ENCODE results near the gene STIL. TPM values are rescaled to one million over a fixed set of nuclear protein-coding genes. Genes with fewer than 3 reads are reported as not detected.
"Not testable (repeated sequence)": the region's sequence is repeated elsewhere in the genome, so short reads cannot be mapped to it uniquely, and the experiment has no call there.

The STIL gene
- 10.7 TPM for polyA plus RNA-seq (2012; ENCODE audit: missing spikeins)

GRCh38 chr1:47313915-47314664, at the start of gene STIL:
STIL (minus strand) TSS chr1:47314147; CDS start chr1:47310319, 3,828 bp downstream.
- peak; percentile 70 for TF ChIP-seq POLR2AphosphoS5 (IDR thresholded peaks at IDR 0.05; ENCODE audit: low read depth, low read length)
- TF ChIP-seq TAF1 (IDR thresholded peaks at IDR 0.05; ENCODE audit: borderline replicate concordance, low read depth, low read length), result peak; percentile 83; the same call in 1 of the 2 replicates
- peak; percentile 79 for TF ChIP-seq POLR2A (IDR thresholded peaks at IDR 0.05; ENCODE audit: low read depth, low read length)
- FAIRE-seq (peak; percentile 96), DNase-seq (ENCODE audit: insufficient read length) (peak; percentile 91)

- DNase-seq (ENCODE audit: insufficient read length) (no peak), FAIRE-seq (no peak)
- no peak for TF ChIP-seq POLR2AphosphoS5 (IDR thresholded peaks at IDR 0.05; ENCODE audit: low read depth, low read length)
- no peak for TF ChIP-seq POLR2A (IDR thresholded peaks at IDR 0.05; ENCODE audit: low read depth, low read length)
- TF ChIP-seq TAF1 (IDR thresholded peaks at IDR 0.05; ENCODE audit: borderline replicate concordance, low read depth, low read length), result no peak
Observed at GRCh38 chr1:47362828-47363227, 48.9 kb upstream of the STIL start.

- no peak for FAIRE-seq
- DNase-seq (ENCODE audit: insufficient read length), result no peak
- TF ChIP-seq POLR2A (IDR thresholded peaks at IDR 0.05; ENCODE audit: low read depth, low read length), result no peak
- no peak for TF ChIP-seq TAF1 (IDR thresholded peaks at IDR 0.05; ENCODE audit: borderline replicate concordance, low read depth, low read length)
- TF ChIP-seq POLR2AphosphoS5 (IDR thresholded peaks at IDR 0.05; ENCODE audit: low read depth, low read length), result no peak
Observed at GRCh38 chr1:47361380-47361779, 47.4 kb upstream of the STIL start.

- FAIRE-seq (peak; percentile 85), DNase-seq (ENCODE audit: insufficient read length) (no peak)
Observed at GRCh38 chr1:47351305-47351704, 37.4 kb upstream of the STIL start.

GRCh38 chr1:47348246-47348645, 34.3 kb upstream of the STIL start:
- FAIRE-seq (no peak), DNase-seq (ENCODE audit: insufficient read length) (no peak)
- TF ChIP-seq POLR2A (IDR thresholded peaks at IDR 0.05; ENCODE audit: low read depth, low read length), result no peak
- TF ChIP-seq TAF1 (IDR thresholded peaks at IDR 0.05; ENCODE audit: borderline replicate concordance, low read depth, low read length), result no peak
- no peak for TF ChIP-seq POLR2AphosphoS5 (IDR thresholded peaks at IDR 0.05; ENCODE audit: low read depth, low read length)

More at GRCh38 chr1:47351305-47351704, 37.4 kb upstream of the STIL start:
- TF ChIP-seq POLR2A (IDR thresholded peaks at IDR 0.05; ENCODE audit: low read depth, low read length), result no peak
- TF ChIP-seq TAF1 (IDR thresholded peaks at IDR 0.05; ENCODE audit: borderline replicate concordance, low read depth, low read length), result no peak
- TF ChIP-seq POLR2AphosphoS5 (IDR thresholded peaks at IDR 0.05; ENCODE audit: low read depth, low read length), result no peak

GRCh38 chr1:47347735-47348134, 33.8 kb upstream of the STIL start:
- DNase-seq (ENCODE audit: insufficient read length) (no peak), FAIRE-seq (no peak)
- no peak for TF ChIP-seq POLR2A (IDR thresholded peaks at IDR 0.05; ENCODE audit: low read depth, low read length)
- TF ChIP-seq TAF1 (IDR thresholded peaks at IDR 0.05; ENCODE audit: borderline replicate concordance, low read depth, low read length), result no peak
- no peak for TF ChIP-seq POLR2AphosphoS5 (IDR thresholded peaks at IDR 0.05; ENCODE audit: low read depth, low read length)

GRCh38 chr1:47346979-47347378, 33.0 kb upstream of the STIL start:
- FAIRE-seq, result not testable (repeated sequence)

GRCh38 chr1:47340227-47340626, 26.3 kb upstream of the STIL start:
- FAIRE-seq (no peak), DNase-seq (ENCODE audit: insufficient read length) (no peak)
- no peak for TF ChIP-seq POLR2AphosphoS5 (IDR thresholded peaks at IDR 0.05; ENCODE audit: low read depth, low read length)

More at GRCh38 chr1:47346979-47347378, 33.0 kb upstream of the STIL start:
- not testable (repeated sequence) for DNase-seq (ENCODE audit: insufficient read length)

GRCh38 chr1:47338249-47339077, 24.5 kb upstream of the STIL start:
- TF ChIP-seq TAF1 (IDR thresholded peaks at IDR 0.05; ENCODE audit: borderline replicate concordance, low read depth, low read length) (no peak), POLR2A (IDR thresholded peaks at IDR 0.05; ENCODE audit: low read depth, low read length) (no peak), POLR2AphosphoS5 (IDR thresholded peaks at IDR 0.05; ENCODE audit: low read depth, low read length) (no peak)
- DNase-seq (ENCODE audit: insufficient read length) (no peak), FAIRE-seq (no peak)

GRCh38 chr1:47337350-47337749, 23.4 kb upstream of the STIL start:
- no peak for FAIRE-seq
- no peak for TF ChIP-seq POLR2AphosphoS5 (IDR thresholded peaks at IDR 0.05; ENCODE audit: low read depth, low read length)
- TF ChIP-seq TAF1 (IDR thresholded peaks at IDR 0.05; ENCODE audit: borderline replicate concordance, low read depth, low read length), result no peak
- TF ChIP-seq POLR2A (IDR thresholded peaks at IDR 0.05; ENCODE audit: low read depth, low read length), result no peak
- no peak for DNase-seq (ENCODE audit: insufficient read length)

- FAIRE-seq (peak; percentile 46), DNase-seq (ENCODE audit: insufficient read length) (no peak)
- TF ChIP-seq POLR2AphosphoS5 (IDR thresholded peaks at IDR 0.05; ENCODE audit: low read depth, low read length) (no peak), TAF1 (IDR thresholded peaks at IDR 0.05; ENCODE audit: borderline replicate concordance, low read depth, low read length) (no peak), POLR2A (IDR thresholded peaks at IDR 0.05; ENCODE audit: low read depth, low read length) (no peak)
Observed at GRCh38 chr1:47334765-47335435, 21.0 kb upstream of the STIL start.

Data from GM12892 (cell line).